Stimulated activated effector memory CD8-positive, alpha-beta T cell treated with anti-CD3 and anti-CD28 coated beads, Interleukin-12 subunit alpha, Interleukin-12 subunit beta, amount 100 ng/mL, for 72 hours (primary cell): ENCODE data around the gene ZBTB22.

Experiments used
- ATAC-seq: fragments of 150-1000 bp; cut with Tn5 transposase; 2 replicates; pipeline ENCODE4 v1.10.0; 2021
- DNase-seq, 2 donors: peaks; one replicate each; pipeline ENCODE4 v3.0.0; 2021 to 2022; ENCODE audit warnings: low spot score in 2 of 2
- H3K27ac Mint-ChIP-seq: one replicate; pipeline ENCODE4 v1.8.0; 2022; ENCODE audit warnings: mild to moderate bottlenecking, mixed read lengths
- H3K36me3 Mint-ChIP-seq: one replicate; pipeline ENCODE4 v1.8.0; 2022; ENCODE audit warnings: mild to moderate bottlenecking, mixed read lengths
- H3K4me1 Mint-ChIP-seq: one replicate; pipeline ENCODE4 v1.8.0; 2022; ENCODE audit warnings: mixed read lengths
- H3K4me3 Mint-ChIP-seq: one replicate; pipeline ENCODE4 v1.8.0; 2022; ENCODE audit warnings: mild to moderate bottlenecking, mixed read lengths
- H3K9me3 Mint-ChIP-seq: one replicate; pipeline ENCODE4 v1.8.0; 2022; ENCODE audit warnings: mixed read lengths

The ZBTB22 gene

GRCh38 chr6:33315793-33316602 lies 1.5 kb downstream of the ZBTB22 start:
- peaks cover 81% of the 10 kb centered on the region for H3K36me3 Mint-ChIP-seq
- H3K4me1 Mint-ChIP-seq: peaks cover 78% of the 10 kb centered on the region
- peak overlapping the region; percentile 99 for H3K27ac Mint-ChIP-seq
- no peak for ATAC-seq
- no peaks in the 10 kb centered on the region for H3K9me3 Mint-ChIP-seq
- peak overlapping the region; percentile 100 for H3K4me3 Mint-ChIP-seq
- no peak for DNase-seq

- H3K9me3 Mint-ChIP-seq: no peaks in the 10 kb centered on the region
- DNase-seq (no peak), ATAC-seq (no peak)
- peak overlapping the region; percentile 99 for H3K27ac Mint-ChIP-seq
- H3K36me3 Mint-ChIP-seq: peaks cover 81% of the 10 kb centered on the region
- peaks cover 69% of the 10 kb centered on the region for H3K4me1 Mint-ChIP-seq
- peak overlapping the region; percentile 100 for H3K4me3 Mint-ChIP-seq
These were observed 2.4 kb downstream of the ZBTB22 start for GRCh38 chr6:33314943-33315792.

- H3K36me3 Mint-ChIP-seq: peaks cover 81% of the 10 kb centered on the region
- peak; percentile 60 for ATAC-seq
- peak overlapping the region; percentile 100 for H3K4me3 Mint-ChIP-seq
- peak overlapping the region; percentile 99 for H3K27ac Mint-ChIP-seq
- H3K9me3 Mint-ChIP-seq: no peaks in the 10 kb centered on the region
- H3K4me1 Mint-ChIP-seq: peaks cover 63% of the 10 kb centered on the region
- peak; percentile 28 to 80 for DNase-seq
These were observed 3.0 kb downstream of the ZBTB22 start for GRCh38 chr6:33314515-33314942.

GRCh38 chr6:33313709-33314514 lies 3.6 kb downstream of the ZBTB22 start, which contains the start of gene TAPBP:
Gene TAPBP (minus strand): TSS chr6:33314078. CDS start chr6:33314041, 37 bp downstream.
- Mint-ChIP-seq H3K36me3 (peaks cover 81% of the 10 kb centered on the region), H3K4me1 (peaks cover 57% of the 10 kb centered on the region), H3K9me3 (no peaks in the 10 kb centered on the region), H3K4me3 (peak within 1 kb of the TSS; percentile 100), H3K27ac (peak within 1 kb of the TSS; percentile 99)
- DNase-seq (peak; percentile 61 to 95), ATAC-seq (peak; percentile 64)

- H3K27ac Mint-ChIP-seq: peak overlapping the region; percentile 99
- H3K36me3 Mint-ChIP-seq: peaks cover 81% of the 10 kb centered on the region
- H3K9me3 Mint-ChIP-seq: no peaks in the 10 kb centered on the region
- peak in 1 of 2 donors; percentile 79 for DNase-seq
- peak; percentile 24 for ATAC-seq
- H3K4me3 Mint-ChIP-seq: peak overlapping the region; percentile 100
- peaks cover 55% of the 10 kb centered on the region for H3K4me1 Mint-ChIP-seq
These were observed 4.3 kb downstream of the ZBTB22 start for GRCh38 chr6:33313105-33313708.

- peaks cover 50% of the 10 kb centered on the region for H3K4me1 Mint-ChIP-seq
- peak; percentile 59 for ATAC-seq
- peaks cover 81% of the 10 kb centered on the region for H3K36me3 Mint-ChIP-seq
- H3K27ac Mint-ChIP-seq: peak overlapping the region; percentile 99
- H3K9me3 Mint-ChIP-seq: no peaks in the 10 kb centered on the region
- peak overlapping the region; percentile 100 for H3K4me3 Mint-ChIP-seq
- DNase-seq: peak in 1 of 2 donors; percentile 81
These were observed 5.0 kb downstream of the ZBTB22 start for GRCh38 chr6:33312361-33313104.

- no peak overlapping the region for H3K4me3 Mint-ChIP-seq
- peaks cover 100% of the 10 kb centered on the region for H3K36me3 Mint-ChIP-seq
- H3K27ac Mint-ChIP-seq: peak overlapping the region; percentile 13
- H3K4me1 Mint-ChIP-seq: peaks cover 44% of the 10 kb centered on the region
- no peaks in the 10 kb centered on the region for H3K9me3 Mint-ChIP-seq
- ATAC-seq (no peak), DNase-seq (no peak)
These were observed 11.2 kb downstream of the ZBTB22 start for GRCh38 chr6:33306356-33306755.

GRCh38 chr6:33305052-33305451 lies 12.5 kb downstream of the ZBTB22 start:
- H3K36me3 Mint-ChIP-seq: peaks cover 100% of the 10 kb centered on the region
- DNase-seq (no peak), ATAC-seq (no peak)
- no peak overlapping the region for H3K4me3 Mint-ChIP-seq
- no peaks in the 10 kb centered on the region for H3K9me3 Mint-ChIP-seq
- H3K27ac Mint-ChIP-seq: peak overlapping the region; percentile 13
- peaks cover 51% of the 10 kb centered on the region for H3K4me1 Mint-ChIP-seq

- Mint-ChIP-seq H3K9me3 (no peaks in the 10 kb centered on the region), H3K27ac (peak overlapping the region; percentile 77), H3K4me3 (no peak overlapping the region), H3K36me3 (peaks cover 100% of the 10 kb centered on the region), H3K4me1 (peaks cover 60% of the 10 kb centered on the region)
- no peak for ATAC-seq
- no peak for DNase-seq
These were observed 13.3 kb downstream of the ZBTB22 start for GRCh38 chr6:33304216-33304615.

- no peak for DNase-seq
- peak overlapping the region; percentile 100 for H3K27ac Mint-ChIP-seq
- peaks cover 96% of the 10 kb centered on the region for H3K36me3 Mint-ChIP-seq
- no peaks in the 10 kb centered on the region for H3K9me3 Mint-ChIP-seq
- ATAC-seq: no peak
- H3K4me1 Mint-ChIP-seq: peaks cover 67% of the 10 kb centered on the region
- no peak overlapping the region for H3K4me3 Mint-ChIP-seq
These were observed 15.7 kb downstream of the ZBTB22 start for GRCh38 chr6:33301877-33302276.

- peak overlapping the region; percentile 100 for H3K27ac Mint-ChIP-seq
- peak overlapping the region; percentile 100 for H3K4me3 Mint-ChIP-seq
- peak; percentile 90 for ATAC-seq
- peak; percentile 85 to 97 for DNase-seq
- no peaks in the 10 kb centered on the region for H3K9me3 Mint-ChIP-seq
- H3K4me1 Mint-ChIP-seq: peaks cover 58% of the 10 kb centered on the region
- H3K36me3 Mint-ChIP-seq: peaks cover 91% of the 10 kb centered on the region
These were observed 18.2 kb downstream of the ZBTB22 start for GRCh38 chr6:33299237-33299944.

- H3K4me1 Mint-ChIP-seq: peaks cover 52% of the 10 kb centered on the region
- ATAC-seq: peak; percentile 36
- peaks cover 88% of the 10 kb centered on the region for H3K36me3 Mint-ChIP-seq
- DNase-seq: peak in 1 of 2 donors; percentile 36
- H3K9me3 Mint-ChIP-seq: no peaks in the 10 kb centered on the region
- peak within 1 kb of the TSS; percentile 100 for H3K4me3 Mint-ChIP-seq
- peak within 1 kb of the TSS; percentile 100 for H3K27ac Mint-ChIP-seq
These were observed 18.7 kb downstream of the ZBTB22 start, which contains the start of gene RGL2 for GRCh38 chr6:33298773-33299236. Gene RGL2 (minus strand): TSS chr6:33298942. CDS start chr6:33298610, 332 bp downstream.
